Measurements from ENCODE around the gene SMCHD1.

SMCHD1 gene

DNA sequence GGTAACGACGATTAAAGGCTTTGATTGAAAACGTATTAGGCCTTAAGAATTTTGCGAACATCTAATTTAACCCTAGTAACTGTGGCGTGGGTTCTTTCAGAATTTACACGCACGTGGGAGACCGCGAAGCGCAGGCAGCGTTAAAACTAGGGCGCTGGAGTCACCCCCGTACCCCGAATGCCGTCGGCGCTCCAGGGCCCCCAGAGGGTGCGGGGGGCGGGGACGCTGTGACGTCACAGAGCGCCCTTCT, 673 bp upstream of the SMCHD1 start:
- H3K4me3 ChIP-seq (replicated peaks; ENCODE audit: insufficient read depth, low read length): peak overlapping the region; percentile 64
- peak overlapping the region; percentile 99 for H3K27ac ChIP-seq (replicated peaks)
- H3K27me3 ChIP-seq (ENCODE audit: insufficient read depth, poor library complexity, severe bottlenecking): no peaks in the 10 kb centered on the region
- DNase-seq (ENCODE audit: low read depth in 1 of 2, low spot score in 1 of 2): no peak
- TF ChIP-seq POLR2AphosphoS5 (IDR thresholded peaks at IDR 0.05; ENCODE audit: low read depth) (no peak), CTCF (IDR thresholded peaks at IDR 0.05; ENCODE audit: insufficient read depth, low read length) (no peak), SPI1 (IDR thresholded peaks at IDR 0.05; ENCODE audit: borderline replicate concordance, low read depth) (no peak), GABPA (IDR thresholded peaks at IDR 0.05; ENCODE audit: low read depth) (no peak)
- TF ChIP-seq, protein P1, sequence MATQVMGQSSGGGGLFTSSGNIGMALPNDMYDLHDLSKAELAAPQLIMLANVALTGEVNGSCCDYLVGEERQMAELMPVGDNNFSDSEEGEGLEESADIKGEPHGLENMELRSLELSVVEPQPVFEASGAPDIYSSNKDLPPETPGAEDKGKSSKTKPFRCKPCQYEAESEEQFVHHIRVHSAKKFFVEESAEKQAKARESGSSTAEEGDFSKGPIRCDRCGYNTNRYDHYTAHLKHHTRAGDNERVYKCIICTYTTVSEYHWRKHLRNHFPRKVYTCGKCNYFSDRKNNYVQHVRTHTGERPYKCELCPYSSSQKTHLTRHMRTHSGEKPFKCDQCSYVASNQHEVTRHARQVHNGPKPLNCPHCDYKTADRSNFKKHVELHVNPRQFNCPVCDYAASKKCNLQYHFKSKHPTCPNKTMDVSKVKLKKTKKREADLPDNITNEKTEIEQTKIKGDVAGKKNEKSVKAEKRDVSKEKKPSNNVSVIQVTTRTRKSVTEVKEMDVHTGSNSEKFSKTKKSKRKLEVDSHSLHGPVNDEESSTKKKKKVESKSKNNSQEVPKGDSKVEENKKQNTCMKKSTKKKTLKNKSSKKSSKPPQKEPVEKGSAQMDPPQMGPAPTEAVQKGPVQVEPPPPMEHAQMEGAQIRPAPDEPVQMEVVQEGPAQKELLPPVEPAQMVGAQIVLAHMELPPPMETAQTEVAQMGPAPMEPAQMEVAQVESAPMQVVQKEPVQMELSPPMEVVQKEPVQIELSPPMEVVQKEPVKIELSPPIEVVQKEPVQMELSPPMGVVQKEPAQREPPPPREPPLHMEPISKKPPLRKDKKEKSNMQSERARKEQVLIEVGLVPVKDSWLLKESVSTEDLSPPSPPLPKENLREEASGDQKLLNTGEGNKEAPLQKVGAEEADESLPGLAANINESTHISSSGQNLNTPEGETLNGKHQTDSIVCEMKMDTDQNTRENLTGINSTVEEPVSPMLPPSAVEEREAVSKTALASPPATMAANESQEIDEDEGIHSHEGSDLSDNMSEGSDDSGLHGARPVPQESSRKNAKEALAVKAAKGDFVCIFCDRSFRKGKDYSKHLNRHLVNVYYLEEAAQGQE (IDR thresholded peaks at IDR 0.05; ENCODE audit: insufficient replicate concordance, low read depth): no peak

- no peak for DNase-seq (ENCODE audit: low read depth in 1 of 2, low spot score in 1 of 2)
- TF ChIP-seq, protein P1 (IDR thresholded peaks at IDR 0.05; ENCODE audit: insufficient replicate concordance, low read depth): peak; percentile 15
- no peak for TF ChIP-seq GABPA (IDR thresholded peaks at IDR 0.05; ENCODE audit: low read depth)
- Histone ChIP-seq H3K27me3 (ENCODE audit: insufficient read depth, poor library complexity, severe bottlenecking) (no peaks in the 10 kb centered on the region), H3K27ac (replicated peaks) (peak overlapping the region; percentile 99), H3K4me3 (replicated peaks; ENCODE audit: insufficient read depth, low read length) (peak overlapping the region; percentile 80)
These were observed 369 bp downstream of the SMCHD1 start for GRCh38 chr18:2655954-2656236.

DNA sequence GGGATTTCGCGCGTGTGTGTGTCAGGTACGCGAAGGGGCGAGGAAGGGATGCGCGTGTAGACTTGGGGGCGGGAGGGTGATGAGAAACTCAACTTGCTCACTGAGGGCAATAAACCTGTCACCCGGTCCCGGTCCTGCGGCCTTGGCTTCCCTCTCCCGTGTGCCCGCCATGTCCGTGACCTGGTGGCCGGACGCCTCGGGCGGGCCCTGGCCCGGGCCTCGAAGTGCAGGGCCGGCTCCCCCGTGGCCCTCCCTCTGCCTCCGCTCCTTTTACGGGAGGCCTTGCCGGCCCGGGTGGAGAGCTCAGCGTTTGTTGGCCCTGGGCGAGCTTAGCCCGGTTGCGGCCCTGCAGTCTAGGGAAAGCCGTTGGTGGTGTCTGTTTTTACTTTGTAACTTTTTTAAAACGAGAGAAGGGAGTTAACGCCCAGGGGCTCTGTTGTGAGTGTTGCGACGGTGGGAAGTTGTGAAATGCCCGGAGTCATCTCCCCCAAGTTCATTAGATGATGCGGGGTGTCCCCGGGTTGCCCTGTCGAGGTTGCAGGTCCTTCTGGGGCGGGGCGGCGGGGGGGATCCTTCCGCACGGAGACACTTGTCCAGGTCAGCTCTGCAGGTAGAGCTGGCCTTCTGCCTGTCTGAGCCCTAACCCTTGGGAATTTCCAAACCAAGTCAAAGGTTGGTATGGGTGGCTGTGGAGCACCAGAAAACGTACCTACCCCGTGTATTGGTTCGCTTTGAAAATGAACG, 883 bp downstream of the SMCHD1 start:
- no peaks in the 10 kb centered on the region for H3K27me3 ChIP-seq (ENCODE audit: insufficient read depth, poor library complexity, severe bottlenecking)
- peak overlapping the region; percentile 80 for H3K4me3 ChIP-seq (replicated peaks; ENCODE audit: insufficient read depth, low read length)
- peak overlapping the region; percentile 99 for H3K27ac ChIP-seq (replicated peaks)
- TF ChIP-seq POLR2AphosphoS5 (IDR thresholded peaks at IDR 0.05; ENCODE audit: low read depth) (peak; percentile 14; the same call in 1 of the 2 replicates), SPI1 (IDR thresholded peaks at IDR 0.05; ENCODE audit: borderline replicate concordance, low read depth) (no peak)
- TF ChIP-seq, protein P1 (IDR thresholded peaks at IDR 0.05; ENCODE audit: insufficient replicate concordance, low read depth): peak; percentile 29
- DNase-seq (ENCODE audit: low read depth in 1 of 2, low spot score in 1 of 2): peak in 1 of 2 experiments; percentile 82

DNA sequence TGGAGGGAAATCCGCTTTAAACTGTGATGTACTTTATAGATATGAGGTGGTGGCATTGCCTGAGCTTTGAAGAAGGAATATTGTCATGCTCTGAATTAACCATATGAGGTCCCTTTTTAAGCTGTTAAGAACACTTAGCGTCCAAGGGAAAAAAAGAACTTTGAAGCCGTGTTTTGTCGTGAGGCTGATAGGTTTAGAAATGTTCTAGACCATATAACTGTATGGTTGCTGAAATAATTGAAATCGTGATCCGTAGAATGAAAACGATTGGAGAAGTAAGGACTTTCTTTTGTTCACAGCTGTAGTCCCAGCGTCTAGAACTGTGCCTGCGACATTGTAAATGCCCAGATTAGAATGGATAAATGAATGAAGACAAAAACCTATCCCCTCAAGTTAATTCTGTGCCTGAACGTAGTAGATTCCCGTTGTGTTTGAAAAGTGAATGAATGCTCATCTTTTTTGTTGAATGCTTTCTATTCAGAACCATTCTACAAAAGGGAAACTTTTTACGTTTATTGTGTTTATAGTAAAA, 1.5 kb downstream of the SMCHD1 start:
- peak overlapping the region; percentile 99 for H3K27ac ChIP-seq (replicated peaks)
- H3K27me3 ChIP-seq (ENCODE audit: insufficient read depth, poor library complexity, severe bottlenecking): no peaks in the 10 kb centered on the region
- no peak for DNase-seq (ENCODE audit: low read depth in 1 of 2, low spot score in 1 of 2)
- H3K4me3 ChIP-seq (replicated peaks; ENCODE audit: insufficient read depth, low read length): peak overlapping the region; percentile 80
- TF ChIP-seq POLR2AphosphoS5 (IDR thresholded peaks at IDR 0.05; ENCODE audit: low read depth) (no peak), SPI1 (IDR thresholded peaks at IDR 0.05; ENCODE audit: borderline replicate concordance, low read depth) (no peak), GABPA (IDR thresholded peaks at IDR 0.05; ENCODE audit: low read depth) (no peak), CTCF (IDR thresholded peaks at IDR 0.05; ENCODE audit: insufficient read depth, low read length) (no peak)
- TF ChIP-seq, protein P1 (IDR thresholded peaks at IDR 0.05; ENCODE audit: insufficient replicate concordance, low read depth): no peak

All from HL-60 (cell line).